EH (cell line): Measurements from ENCODE around the gene MFNG.

Source experiments
- DNase-seq: peaks from one replicate; pipeline ENCODE4 v3.0.0-alpha.2; 2015; ENCODE audit warnings: low read depth

Gene MFNG

DNA sequence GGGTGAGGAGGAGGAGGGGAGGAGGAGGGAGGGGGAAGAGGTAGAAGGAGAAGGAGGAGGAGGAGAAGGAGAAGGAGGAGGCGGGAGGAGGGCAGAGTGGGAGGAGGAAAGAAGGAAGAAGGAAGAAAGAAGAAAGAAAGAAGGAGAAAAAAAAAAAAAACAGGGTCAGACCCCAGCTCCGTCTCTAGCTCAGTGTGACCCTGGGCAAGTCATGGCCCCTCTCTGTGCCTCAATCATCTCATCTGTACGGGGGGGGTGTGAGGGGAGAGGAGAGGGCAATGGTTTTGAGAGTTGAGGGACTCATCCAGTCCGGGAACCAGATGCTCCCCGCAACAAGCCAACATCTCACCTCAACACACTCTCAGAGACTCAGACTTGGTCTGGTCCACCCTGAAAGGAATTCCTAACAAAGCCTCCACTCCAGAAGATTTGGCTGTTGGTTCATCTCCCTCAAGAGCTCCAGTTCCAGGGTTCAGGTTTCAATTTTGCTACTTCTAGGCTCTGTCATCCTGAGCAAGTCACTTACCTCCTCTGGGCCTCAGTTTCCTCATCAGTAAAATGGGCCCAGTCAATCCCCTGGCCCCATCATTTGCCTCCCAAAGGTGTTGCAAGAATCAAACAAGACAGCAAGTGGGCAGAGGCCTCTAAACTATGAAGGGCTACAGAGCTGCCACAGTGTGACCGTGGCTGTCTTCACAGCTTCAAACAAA lies 25.4 kb upstream of the MFNG start:
- DNase-seq = no peak

DNA sequence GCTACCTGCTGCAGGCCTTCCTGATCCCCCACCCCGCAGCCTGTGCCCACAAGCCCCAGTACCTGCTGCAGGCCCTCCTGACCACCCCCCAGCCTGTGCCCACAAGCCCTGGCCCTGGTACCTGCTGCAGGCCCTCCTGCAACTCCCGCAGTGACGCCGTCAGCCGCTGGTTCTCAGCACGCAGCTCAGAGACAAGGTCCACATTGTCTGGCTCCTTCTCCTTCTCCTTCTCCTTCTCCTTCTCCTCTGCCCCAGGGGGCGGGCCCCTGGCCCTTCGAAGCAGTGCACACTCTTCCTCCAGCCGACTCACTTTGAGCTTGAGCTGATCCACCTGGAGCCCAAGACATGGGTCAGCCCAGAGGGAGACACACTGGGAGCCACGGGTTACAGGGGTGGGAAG lies 23.9 kb upstream of the MFNG start:
- no peak for DNase-seq

DNA sequence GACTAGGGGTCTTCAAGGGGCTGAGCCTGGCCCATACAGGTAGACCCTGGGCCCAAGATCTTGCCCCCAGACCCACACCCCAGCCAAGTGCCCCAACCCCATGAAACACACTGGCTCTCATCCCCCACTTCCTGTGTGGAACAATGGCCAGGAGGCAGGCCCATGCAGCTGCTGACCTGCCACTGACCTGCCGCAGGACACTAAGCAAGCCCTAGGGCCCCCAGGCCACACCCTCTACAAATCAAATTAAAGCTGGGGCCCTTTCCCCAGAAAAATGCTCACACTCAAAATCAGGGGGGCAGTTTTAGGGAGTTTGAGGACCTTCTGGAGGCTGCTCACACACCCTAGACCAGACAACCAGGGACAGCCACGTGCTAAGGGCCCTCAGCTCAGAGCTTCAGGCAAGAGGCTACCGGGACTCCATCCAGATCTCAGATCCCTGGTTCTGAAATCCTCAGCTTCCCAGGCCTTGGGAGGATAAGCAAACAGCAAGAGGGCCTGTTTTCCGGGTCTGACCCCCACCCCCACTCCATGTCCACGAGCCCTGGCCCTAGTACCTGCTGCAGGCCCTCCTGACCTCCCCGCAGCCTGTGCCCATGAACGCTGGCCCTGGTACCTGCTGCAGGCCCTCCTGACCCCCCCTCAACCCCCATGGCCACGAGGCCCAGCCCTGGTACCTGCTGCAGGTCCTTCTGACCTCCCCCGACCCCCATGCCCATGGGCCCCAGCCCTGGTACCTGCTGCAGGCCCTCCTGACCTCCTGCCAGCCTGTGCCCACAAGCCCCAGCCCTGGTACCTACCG lies 23.1 kb upstream of the MFNG start:
- no peak for DNase-seq

DNA sequence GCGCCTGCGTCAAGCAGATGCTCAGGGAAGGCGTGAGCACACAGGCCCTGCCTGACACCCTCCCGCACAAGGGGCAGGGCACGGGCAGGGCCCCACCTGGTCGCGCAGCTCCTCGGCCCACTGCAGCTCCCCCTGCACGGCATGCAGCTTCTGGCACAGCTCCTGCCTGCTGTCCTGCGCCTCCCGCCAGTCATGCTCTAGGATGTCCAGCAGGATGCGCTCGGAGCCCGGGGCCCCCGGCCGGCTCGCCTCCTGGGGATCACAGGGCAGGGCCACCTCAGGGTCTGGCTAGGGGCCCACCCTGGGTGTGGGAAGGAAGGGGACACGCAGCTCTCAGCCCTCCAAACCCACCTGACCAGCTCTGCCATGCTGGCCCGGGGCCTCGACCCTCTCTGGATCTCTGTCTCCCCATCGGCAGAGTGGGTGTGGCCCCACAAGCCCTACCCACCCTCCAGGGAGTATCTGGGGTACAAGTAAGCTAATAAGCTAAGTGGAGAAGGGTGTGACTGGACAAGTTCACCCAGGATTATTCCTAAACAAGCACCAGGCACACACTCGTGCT lies 22.3 kb upstream of the MFNG start:
- DNase-seq = no peak

DNA sequence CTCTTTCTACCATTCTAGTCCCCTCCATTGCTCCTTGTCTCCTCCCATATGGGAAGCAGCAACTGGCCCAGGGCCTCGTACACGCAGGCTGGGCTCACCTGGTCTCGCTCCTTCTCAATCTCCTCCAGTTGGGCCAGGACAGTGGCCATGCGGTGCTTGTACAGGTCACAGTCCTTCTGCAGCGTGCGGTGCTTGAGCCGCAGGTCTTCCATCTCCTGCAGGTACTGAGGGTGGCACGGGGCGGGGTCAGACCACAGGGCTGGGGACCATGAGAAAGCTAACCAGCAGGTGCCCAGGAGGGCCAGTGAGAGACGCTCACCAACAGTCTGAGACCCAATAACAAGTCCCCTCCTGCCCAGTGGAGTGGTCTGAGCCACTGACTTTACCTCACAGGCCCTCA lies 21.5 kb upstream of the MFNG start:
- no peak for DNase-seq

DNA sequence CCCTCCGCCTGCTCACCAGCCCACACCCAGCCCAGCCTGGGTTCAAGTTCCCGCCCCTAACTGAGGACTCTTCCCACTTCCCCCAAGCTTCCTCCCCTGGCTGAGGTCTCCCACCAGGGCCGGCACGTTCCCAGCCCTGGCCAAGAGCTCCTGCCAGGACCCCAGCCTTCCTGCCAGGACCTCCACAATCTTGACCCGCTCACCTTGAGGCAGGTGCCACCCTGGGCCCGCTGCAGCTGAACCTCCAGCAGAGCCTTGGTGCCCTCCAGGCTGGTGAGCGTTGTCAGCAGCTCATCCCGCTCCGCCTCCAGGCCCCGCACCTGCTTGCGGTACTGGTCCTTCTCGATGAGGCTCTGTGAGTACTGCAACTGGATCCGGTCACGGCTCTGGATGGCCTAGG lies 19.8 kb upstream of the MFNG start:
- DNase-seq = no peak

DNA sequence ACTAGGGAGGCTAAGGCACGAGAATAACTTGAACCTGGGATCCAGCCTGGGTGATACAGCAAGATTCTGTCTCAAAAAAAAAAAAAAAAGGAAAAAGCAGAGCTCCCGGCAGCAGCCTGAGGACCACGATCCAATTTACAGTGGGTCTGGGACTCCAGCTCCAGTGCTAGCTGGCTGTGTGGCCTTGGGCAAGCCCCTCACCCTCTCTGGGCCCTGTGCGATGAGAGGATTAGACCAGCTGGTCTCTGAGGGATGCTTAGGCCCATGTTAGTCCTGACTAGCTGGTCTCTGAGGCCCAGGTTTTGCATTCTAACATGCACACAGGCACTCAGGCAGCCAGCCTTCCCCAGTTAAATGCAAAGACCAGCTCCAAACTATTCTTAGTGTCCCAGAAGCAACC lies 19.4 kb upstream of the MFNG start:
- DNase-seq = no peak

DNA sequence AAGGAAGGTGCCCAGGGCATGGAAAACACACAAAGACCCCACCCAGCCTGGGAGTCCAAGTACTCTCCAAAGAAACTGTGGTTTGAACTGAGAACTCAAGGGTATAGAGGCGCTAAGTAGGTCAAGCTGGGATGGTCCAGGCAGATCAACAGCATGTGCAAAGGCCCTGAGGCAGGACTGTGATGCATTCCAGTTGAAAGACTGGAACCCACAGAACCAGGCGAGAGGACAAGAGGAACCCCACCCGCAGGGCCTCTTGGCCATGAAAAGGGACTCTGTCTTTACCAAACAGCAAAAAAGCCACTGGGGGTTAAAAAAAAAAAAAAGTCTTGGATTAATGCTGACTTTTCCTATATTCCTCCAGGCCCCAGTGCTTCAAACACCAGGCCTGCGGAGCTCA lies 18.8 kb upstream of the MFNG start:
- no peak for DNase-seq

DNA sequence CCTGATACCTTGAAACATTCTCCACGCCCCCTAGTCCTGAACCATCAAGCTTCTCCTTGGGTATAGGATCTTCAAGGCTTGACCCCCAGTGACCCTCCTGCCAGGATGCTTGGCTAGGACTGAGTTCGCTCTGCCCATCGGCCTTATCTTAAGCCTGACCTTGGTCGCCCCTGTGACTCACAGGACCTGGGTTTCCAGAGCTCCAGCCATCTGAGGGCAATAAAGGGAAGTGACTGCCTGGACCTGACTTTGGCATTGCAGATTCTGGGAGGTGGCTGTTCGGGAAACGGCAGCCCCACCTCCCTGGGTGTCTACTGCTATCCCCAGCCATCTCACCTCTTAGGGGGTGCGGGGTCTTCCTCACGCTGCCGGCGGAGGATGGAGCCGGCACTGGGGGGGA lies 17.7 kb upstream of the MFNG start:
- DNase-seq = no peak

DNA sequence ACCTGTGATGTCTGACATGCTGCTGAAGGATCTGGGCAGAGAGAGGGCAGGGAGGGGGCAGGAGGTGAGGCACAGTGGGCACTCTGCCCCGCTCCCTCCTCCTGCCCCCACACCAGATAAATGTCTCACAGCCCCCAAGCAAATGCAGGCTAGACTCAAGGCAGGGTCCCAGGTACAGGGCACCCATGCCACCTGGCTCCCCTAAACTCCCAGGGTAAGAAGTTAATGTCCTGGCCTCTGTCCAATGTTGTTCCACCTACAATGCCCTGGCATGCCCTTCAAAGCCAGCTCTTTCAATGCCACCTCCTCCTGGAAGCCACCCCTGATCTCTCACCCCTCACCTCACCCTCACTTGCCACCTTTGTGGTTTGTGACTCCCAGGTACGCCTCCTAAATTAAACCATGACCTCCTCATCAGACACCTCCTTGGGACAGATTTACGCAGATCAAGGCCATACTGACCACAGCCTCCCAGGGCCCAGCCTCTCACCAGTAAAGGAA lies 17.0 kb upstream of the MFNG start:
- no peak for DNase-seq

DNA sequence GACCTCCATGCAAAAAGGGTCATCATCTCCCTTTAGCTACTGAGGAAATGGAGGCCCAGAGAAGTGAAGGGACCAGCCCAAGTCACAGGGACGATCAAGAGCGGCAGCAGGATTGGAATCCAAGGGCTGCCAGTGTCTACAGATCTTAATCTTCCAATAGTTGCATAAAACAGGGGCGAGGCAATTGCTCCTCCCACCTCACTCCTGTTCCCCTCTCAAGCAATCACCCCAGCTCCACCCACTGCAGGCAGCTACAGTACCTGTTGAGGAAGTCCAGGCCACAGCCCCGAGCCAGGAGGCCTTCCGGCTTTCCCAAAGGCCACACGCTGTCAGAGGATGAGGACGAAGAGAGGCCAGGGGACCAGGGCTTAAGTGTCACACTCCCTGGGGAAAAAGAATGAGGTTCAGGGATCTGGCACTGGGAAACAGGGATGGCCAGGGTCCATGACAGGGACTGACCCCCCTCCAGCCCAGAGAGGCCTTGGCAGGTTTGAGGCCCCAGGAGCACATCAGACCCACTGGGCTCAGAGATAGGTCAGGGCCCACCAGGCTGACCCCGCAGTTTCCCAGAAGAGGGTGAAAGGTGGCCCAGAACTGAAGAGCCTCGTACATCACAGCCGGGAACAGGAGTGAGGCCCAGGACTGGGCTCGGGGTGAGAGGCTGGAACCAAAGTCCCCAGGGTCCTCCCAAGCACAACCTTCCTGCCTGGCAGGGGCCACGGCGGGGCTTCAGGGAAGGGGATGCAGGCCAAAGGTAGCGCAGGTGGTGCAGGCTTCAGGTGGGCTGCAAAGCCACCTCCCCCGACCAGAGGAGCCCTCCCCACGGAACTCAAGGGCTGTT lies 16.4 kb upstream of the MFNG start:
- DNase-seq = no peak

DNA sequence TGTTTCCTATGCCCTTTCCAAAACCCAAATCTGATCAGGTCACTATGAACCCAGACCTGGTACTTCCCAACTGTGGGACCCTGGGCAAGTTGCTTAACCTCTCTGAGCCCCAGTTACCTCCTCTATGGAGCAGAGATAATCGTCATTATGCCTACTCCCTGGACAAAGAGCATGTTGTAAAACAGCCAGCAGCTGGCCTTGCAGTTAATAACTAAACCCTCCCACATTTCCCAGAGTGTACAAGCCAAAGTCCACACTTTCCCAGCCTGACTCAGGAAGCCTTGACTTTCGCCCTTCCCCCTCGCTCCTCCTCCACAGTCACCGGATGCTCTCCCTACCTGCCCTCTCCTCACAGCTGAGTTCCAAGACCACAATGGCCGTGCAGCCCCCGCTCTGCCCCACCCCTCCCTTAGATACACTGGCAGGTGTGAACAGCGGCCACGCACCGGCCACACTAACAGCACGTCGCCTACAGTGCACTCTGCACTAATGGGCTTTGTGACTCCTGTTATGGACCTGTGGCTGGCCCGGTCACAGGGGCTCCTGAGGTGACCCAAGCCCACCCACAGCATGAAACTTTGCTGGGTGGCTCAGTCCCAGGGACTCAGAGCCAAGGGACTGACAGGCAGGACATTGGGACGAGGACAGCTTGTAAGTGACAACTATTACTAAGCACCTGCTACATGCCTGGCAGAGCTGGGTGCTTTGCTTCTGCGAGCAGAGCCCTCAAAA lies 15.6 kb upstream of the MFNG start:
- peak; percentile 90 for DNase-seq

DNA sequence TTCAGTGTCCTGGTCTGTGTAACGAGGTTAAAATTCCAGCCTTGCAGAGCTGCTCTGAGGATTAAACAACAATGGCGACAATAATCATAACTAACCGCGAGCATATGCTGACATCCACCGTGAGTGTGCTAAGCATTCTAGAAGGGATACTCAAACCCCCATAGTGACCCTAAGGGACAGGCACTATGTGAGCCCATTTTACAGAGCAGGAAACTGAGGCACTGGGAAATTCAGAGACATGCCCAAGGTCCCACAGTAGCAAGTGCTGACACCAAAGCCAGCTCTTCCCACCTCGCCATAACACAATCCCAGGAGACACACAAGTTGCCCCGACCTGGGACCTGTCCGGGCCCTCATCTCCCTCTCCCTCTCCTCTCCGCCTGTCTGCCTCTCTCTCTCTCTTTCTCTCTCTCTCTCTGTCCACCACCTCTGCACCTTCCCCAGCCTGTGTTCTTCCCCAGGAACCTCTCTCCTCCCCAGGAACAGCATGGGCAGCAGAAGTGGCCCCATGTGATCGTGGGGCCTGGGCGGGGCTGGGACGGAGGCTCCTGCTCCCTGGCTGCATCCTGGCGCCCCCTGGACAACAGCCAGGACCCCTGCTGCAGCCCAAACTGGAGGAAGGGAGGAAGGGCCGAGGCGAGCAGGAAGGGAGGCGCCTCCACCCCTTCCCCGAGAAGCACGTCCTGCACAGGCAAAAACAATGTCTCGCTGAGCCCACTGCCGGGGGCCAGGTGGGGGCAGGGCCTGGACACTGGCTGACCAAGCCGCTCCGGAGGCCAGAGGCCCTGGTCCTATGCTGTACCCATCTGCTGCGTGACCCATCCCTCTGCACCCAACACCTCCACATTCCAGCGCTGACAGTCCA lies 14.8 kb upstream of the MFNG start:
- DNase-seq = no peak

DNA sequence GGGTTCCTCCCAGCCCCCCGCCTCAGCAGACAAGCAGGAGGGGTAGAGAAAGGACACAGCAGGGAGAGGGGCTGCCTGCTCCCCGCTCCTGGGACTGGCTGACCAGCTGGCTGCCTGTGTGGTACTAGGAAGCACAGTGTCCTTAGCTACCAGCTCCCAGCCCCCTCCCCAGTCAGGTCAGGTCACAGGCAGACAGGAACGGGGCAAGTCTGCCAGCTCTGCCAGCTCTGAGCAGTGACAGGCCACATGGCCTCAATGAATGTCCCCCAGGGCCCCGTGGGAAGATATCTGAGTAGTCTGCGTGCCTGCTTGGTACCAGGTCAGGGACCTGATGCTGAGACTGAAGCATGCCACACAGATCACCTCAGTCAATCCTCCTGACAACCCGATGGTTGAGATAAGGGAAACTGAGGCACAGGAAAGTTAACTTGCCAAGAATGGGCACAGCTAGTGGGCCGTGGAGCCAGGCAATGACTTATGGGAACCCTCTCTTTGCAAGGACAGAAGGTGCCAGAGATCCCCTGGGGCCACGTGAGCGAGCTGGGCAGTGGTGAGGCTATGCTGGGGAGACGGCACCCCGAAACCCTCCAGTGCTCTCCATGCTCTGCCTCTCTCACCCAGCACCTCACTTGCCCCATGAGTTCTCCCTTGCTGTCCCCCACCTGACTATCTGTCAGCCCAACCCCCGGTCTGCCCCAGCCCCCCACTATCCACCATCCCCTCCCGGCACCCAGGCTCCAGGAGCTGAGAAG lies 13.8 kb upstream of the MFNG start:
- DNase-seq = no peak

DNA sequence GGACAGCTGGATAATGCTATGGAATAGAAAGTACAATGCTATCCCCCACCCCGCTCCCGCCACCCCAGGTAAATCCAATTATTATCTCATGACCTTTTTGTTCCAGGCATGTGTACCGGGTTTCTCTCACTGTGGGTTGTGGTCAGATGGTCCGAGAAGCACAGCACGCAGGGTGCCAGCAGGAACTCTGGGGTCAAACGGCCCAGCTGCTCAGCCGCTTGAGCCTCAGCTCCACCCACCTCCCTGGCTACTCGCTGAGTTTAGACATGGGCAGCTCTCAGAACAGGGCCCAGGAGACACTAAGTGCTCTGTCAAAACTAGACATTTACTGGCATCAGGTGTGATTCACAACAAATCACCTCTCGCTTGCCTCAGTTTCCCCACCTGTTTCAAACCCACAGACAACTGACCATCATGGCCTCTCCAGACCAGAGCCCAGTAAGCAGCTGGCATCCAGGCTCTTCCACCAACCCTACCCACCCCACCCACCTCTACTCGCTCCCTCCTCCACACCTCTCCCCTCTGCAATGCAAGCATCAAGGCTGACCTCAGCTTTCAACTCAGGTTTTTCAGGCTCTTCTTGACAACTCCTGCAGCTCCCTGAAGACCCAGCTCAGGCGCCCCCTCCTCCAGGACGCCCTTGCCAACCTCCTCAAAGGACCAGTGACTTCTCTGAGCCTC lies 13.0 kb upstream of the MFNG start:
- no peak for DNase-seq

DNA sequence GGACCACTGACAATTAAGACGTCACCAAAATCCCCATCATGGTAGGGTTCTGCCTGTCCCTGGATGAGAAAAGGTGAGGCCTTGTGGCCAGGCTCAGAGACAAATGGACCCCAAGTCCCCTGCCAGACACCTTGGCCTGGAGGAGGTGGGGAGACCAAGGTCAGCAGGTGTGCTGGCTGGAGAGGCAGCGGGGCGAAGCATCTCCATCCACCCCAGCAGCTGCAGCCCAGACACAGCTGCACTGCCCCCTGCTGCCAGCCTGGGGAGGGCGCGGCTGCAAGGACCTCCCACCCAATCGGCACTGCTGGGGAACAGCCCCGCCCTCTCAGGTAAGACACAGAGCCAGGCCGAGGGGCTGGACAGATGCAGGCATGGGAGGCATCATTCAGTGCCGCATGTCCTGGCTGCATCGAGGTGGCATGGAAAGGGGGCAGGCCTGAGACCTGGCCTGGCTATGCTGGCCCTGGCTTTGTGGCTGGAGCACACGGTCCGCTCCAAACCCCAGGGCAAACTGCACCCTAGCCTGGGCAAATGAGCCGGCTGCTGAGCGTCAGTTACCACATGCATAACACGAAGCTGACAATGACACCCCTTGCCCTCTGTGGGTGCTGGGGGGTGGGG lies 12.2 kb upstream of the MFNG start:
- DNase-seq = no peak

DNA sequence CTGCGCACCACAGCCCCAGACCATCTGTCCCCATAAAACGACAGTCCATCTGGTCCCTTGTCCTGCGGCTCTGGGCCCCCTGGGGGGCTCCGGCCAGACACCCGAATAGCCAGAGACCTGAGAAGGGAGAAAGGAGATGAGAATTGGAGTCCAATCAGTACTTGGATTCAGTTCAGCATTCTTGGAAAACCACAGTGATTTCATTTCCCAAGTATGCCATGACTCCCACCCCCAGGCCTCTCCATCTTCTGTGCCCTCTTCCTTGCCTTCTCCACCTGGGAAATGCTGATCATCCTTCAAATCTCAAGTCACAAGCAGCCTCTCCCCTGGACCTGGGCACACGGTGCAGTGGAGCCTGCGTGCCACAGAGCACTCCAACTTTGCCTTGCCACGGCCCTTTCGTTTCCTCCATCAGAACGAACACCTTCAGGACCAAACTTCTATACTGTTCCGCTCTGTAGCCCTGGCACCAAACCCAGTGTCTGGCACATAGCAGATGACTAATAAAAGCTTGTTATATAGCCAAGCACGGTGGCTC lies 10.9 kb upstream of the MFNG start:
- DNase-seq = peak; percentile 95

DNA sequence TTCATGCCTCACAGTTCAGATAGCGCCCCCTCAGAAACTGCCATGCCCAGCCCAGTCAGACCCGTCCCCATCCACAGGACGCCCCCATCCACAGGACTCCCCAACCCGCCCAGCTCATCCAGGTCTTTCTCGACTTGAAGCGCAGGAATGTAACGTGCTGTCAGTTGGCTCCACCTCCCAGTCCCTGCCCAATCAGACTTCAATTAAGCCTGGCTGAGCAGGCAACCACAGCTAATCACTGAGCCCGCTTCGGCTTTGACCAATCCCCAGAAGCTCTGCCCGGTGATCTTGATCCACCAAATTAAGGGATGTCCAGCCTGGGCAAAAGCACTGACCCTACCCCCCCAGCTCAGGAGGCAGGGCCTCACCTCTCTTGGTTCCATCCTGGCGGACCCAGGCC lies 10.5 kb upstream of the MFNG start:
- DNase-seq = peak; percentile 83

DNA sequence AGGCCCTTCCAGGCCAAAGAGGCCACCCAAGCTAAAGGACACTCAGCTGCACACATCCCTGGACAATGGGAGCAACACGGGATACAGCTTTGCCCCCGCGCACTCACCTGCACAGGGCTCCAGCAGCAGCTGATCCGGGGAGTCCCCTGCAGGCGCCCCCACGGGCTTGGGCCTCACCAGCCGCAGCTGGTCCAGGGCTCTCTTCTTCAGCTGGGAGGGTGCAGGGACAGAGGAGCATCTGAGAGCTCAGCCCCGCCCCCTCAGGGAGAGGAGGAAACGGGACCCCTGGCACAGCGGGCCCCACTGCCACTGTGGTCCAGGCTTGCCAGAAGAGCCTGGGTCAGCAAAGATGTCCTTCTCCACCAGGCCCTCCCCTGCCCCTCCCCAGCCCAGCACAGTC lies 7.8 kb upstream of the MFNG start:
- no peak for DNase-seq
